ENCODE results near the gene ROPN1L.

Gene ROPN1L

DNA sequence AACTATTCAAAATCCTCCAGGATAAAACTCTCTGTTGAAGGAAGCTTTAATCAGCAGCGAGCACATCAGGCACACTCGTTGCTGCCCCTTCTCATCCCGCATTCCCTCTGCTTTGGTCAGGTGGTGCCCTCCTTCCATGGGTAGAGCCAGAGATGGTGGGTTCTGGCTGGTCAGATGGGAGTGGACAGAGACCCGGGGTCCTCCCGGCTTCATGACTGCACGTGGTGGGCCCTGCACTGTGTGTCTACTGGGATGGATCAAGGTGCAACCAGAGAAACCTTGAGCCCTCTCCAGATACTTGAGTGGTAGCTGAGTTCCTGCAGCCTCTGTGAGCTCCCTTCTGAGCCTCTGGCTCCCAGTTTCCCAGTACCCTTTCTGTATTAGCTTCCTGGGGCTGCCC, 36.3 kb downstream of the ROPN1L start:
- no peaks in the 10 kb centered on the region for H3K9me3 Mint-ChIP-seq
- H3K4me1 Mint-ChIP-seq, result no peaks in the 10 kb centered on the region
- no peak overlapping the region for H3K27ac Mint-ChIP-seq
- H3K4me3 Mint-ChIP-seq, result no peak overlapping the region
- DNase-seq (ENCODE audit: low spot score in 2 of 2) (no peak), ATAC-seq (no peak)
- H3K36me3 Mint-ChIP-seq, result no peaks in the 10 kb centered on the region

DNA sequence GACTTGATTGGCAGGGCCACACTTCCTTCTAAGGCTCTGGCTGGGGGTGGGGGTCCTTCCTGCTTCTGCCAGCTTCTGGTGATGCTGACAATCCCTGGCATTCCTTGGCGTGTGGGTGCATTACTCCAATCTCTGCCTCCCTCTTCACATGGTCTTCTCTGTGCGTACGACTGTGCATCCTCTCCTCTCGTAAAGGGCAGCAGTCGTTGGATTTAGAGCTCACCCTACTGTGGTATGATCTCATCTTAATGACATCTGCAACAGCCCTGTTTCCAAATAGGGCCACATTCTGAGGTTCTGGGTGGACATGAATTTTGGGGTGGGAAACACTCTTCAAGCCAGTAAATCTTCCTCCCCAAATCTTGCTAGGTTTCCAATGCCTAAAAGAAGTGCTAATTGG, 36.8 kb downstream of the ROPN1L start:
- H3K9me3 Mint-ChIP-seq, result no peaks in the 10 kb centered on the region
- ATAC-seq, result no peak
- no peak overlapping the region for H3K27ac Mint-ChIP-seq
- H3K4me3 Mint-ChIP-seq, result no peak overlapping the region
- DNase-seq (ENCODE audit: low spot score in 2 of 2), result no peak
- no peaks in the 10 kb centered on the region for H3K36me3 Mint-ChIP-seq
- H3K4me1 Mint-ChIP-seq, result no peaks in the 10 kb centered on the region

DNA sequence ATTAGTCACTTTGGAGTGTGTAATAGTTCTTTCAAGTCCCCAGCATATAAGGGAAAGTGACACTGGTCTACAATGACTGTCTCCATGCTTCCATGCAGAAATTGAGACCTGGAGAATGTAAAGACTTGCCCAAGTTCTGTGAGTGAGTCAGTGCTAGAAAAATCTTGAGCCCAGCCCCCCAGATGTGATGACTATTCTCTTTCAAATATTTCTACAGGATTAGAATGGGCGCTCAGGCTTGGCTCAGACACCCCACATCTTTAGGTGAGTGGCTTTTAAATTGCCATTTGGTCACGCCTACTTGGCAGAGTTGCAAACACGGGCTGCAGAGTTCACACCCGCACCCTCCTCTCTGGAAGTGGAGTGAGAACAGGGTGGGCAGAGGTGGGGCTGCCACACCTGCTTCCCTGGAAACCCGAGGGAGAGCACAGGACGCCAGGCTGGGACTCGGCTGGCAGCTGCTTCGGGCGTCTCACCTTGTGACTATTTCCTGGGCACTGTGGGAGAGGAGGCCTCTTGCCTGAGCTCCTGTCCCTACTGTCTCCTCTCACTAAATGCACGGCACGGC, 37.6 kb downstream of the ROPN1L start:
- H3K36me3 Mint-ChIP-seq, result no peaks in the 10 kb centered on the region
- no peak overlapping the region for H3K27ac Mint-ChIP-seq
- DNase-seq (ENCODE audit: low spot score in 2 of 2) (no peak), ATAC-seq (no peak)
- no peak overlapping the region for H3K4me3 Mint-ChIP-seq
- H3K4me1 Mint-ChIP-seq, result no peaks in the 10 kb centered on the region
- H3K9me3 Mint-ChIP-seq, result no peaks in the 10 kb centered on the region

DNA sequence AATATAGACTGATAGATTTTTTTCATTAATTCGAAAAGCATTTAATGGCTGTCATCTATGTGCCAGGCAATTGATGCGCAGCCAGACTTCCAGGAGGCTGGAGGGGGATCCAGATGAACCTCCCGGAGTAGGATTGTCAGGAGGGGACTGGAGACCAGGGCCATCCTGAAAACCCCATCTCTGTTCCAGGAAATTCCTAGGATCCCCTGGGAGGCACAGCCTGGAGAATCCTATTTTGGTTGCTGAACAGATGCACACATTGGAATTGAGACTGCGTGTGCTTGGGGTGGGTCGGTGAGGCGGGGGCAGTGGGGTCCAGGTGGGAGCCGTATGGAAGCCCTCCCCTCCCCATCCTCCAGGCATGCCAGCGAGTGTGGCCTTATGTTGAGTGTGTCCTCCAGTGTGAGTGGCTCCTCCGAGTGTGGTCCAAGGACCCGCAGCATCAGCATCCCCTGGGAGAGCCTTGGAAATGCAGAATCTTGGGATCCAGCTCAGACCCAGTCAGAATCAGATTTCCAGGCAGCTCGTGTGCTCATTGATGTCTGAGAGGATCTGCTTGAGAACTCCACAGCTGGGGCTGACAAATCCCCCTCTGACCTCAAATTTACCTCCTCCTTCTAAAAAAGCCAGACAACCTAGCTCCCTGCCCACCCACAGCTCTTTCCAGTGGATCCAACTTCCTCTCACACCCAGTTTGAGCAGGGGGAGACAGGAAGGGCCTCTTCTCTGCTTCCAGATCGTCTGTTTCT, 38.7 kb downstream of the ROPN1L start:
- Mint-ChIP-seq H3K36me3 (no peaks in the 10 kb centered on the region), H3K9me3 (no peaks in the 10 kb centered on the region), H3K4me1 (no peaks in the 10 kb centered on the region), H3K27ac (no peak overlapping the region), H3K4me3 (no peak overlapping the region)
- no peak for ATAC-seq
- DNase-seq (ENCODE audit: low spot score in 2 of 2), result no peak

DNA sequence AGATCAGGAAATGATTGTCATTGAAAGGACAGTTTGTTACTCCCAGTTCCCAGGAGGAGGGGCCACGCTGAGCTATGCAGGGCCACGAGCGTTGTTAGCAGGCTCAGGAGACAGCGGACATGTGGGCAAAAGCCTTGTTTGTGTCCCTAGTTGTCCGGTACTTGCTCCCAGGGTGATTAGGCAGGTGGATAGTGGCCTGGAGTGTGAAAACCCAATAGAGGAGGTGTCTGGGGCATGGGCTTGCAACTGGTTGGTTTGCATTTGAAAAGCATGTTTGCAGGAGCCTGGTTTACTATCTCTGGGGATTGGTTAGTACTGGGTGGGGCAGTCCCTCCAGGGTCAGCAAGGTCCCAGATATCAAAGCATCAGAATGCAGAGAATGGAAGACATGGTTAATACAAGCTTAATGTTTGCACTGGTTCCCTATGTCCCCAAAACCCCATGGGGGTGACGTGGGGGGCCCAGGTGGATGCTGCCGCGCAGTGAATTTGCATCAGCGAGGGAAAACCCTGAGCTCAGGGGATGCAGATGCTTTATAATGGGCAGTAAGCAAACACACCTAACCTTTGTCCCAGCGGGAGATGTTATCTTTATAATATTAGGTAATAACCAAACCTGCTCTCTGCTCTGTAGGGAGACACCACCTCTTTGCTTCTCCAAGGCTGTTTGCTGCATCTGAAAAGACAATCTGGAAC, 39.7 kb downstream of the ROPN1L start:
- H3K9me3 Mint-ChIP-seq, result no peaks in the 10 kb centered on the region
- no peak overlapping the region for H3K4me3 Mint-ChIP-seq
- DNase-seq (ENCODE audit: low spot score in 2 of 2), result no peak
- H3K4me1 Mint-ChIP-seq, result no peaks in the 10 kb centered on the region
- no peaks in the 10 kb centered on the region for H3K36me3 Mint-ChIP-seq
- H3K27ac Mint-ChIP-seq, result no peak overlapping the region
- no peak for ATAC-seq

DNA sequence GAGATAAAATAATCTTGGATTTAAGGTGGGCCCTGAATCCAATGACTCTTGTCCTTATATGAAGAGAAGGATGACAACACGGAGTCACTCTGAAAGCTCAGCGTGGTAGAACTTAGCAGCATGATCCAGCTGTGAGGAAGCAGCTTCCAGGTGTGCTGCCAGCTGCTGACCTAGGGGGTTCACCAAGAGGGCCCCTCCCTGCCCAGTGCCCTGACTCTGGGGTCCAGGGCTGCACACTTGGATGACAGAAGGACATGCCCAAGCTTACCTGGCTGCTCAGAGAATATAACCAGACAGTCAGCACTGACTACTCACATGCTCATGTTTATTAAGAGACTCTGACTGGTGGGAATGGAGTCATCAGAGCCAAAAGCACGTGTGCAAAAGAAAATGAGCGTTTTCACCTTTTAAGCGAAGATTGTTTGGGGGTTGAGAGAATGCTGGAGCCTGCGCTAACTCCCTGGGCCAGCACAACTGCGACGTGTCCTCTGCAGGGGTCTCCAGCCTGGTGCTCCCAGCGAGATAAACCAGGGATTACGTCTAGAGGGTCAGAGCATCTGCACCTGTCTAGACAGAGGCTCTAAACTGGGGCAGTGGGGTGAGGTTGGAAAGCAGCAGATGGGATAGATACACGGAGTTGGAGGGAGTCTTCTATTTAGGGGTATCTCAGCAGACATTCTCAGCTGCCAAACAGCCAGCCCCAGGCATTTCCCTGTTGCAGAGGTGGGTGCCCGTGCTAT, 41.3 kb downstream of the ROPN1L start:
- Mint-ChIP-seq H3K4me3 (no peak overlapping the region), H3K36me3 (no peaks in the 10 kb centered on the region), H3K9me3 (no peaks in the 10 kb centered on the region), H3K4me1 (no peaks in the 10 kb centered on the region), H3K27ac (no peak overlapping the region)
- ATAC-seq (no peak), DNase-seq (ENCODE audit: low spot score in 2 of 2) (no peak)

DNA sequence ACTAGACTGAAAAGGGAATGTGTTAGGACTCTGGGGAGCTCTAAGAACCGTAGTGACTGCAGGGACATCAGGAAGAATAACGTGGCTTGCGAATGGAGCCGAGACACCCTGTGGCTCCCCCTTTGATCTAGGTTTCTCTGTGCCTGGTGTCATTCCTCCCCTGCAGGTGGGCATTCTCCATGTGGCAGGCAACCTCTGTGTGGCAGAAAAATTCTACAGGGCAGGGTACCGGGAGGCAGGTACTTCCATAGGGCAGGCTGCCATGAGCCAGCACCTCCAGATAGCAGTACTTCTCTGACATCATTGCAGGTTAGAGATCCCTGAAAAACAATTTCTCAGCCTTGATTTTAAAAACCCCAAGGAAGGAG, 43.1 kb downstream of the ROPN1L start:
- no peaks in the 10 kb centered on the region for H3K36me3 Mint-ChIP-seq
- H3K4me1 Mint-ChIP-seq, result peaks cover 9% of the 10 kb centered on the region
- H3K9me3 Mint-ChIP-seq, result no peaks in the 10 kb centered on the region
- ATAC-seq (no peak), DNase-seq (ENCODE audit: low spot score in 2 of 2) (no peak)
- no peak overlapping the region for H3K4me3 Mint-ChIP-seq
- H3K27ac Mint-ChIP-seq, result peak overlapping the region; percentile 3

DNA sequence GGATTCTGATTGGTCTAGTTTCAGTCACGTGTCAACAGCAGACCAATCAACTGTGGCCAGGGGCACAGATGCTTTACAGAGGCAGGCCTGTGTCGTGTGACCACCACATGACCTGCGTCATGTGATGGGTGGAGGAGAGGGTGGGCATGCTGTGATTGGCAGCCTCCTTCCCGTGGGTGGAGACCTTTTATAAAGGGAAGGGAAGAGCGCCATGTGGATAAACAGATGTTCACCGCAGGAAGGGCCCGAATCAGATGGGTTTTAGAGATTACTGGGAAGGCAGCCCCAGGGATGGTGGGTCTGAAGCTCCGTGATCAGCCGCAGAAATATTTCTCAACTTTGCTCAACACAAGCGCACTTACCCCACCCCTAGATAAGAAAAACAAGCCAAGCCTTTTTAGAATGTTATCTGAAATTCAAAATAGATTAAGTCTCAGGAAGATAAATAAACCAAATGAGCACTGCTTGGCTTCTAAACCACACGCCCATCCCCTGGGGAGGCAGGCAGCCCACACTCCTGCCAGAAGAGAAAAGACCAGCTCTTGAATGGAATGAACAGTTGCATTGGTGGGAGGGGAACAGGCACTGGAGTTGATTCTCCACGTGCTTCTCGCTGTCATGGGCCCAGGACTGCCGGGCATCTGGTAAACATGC, 43.6 kb downstream of the ROPN1L start:
- peak overlapping the region; percentile 3 for H3K27ac Mint-ChIP-seq
- DNase-seq (ENCODE audit: low spot score in 2 of 2) (no peak), ATAC-seq (no peak)
- no peaks in the 10 kb centered on the region for H3K36me3 Mint-ChIP-seq
- H3K4me1 Mint-ChIP-seq, result peaks cover 14% of the 10 kb centered on the region
- no peak overlapping the region for H3K4me3 Mint-ChIP-seq
- no peaks in the 10 kb centered on the region for H3K9me3 Mint-ChIP-seq

DNA sequence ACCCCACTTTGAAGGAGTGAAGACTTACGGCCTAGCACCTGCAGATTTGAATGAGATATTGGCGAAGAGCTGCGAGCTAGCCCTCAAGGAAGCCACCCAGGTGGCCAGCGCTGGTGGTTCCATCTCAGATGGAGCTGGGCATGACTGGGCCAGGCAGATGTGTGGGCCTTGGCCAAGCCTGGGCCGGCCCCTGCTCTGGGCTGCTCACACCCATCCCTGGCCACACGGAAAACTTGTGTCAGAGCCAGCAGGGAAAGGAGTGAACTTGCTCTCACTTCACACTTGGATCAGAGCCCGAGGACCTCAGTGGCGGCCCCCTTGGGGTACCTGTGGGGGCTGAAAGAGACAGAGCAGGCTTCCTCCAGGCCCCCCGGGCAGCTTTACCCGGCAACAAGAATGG, 44.2 kb downstream of the ROPN1L start:
- Mint-ChIP-seq H3K4me3 (no peak overlapping the region), H3K36me3 (no peaks in the 10 kb centered on the region), H3K4me1 (peaks cover 16% of the 10 kb centered on the region), H3K27ac (no peak overlapping the region), H3K9me3 (no peaks in the 10 kb centered on the region)
- DNase-seq (ENCODE audit: low spot score in 2 of 2) (no peak), ATAC-seq (no peak)

DNA sequence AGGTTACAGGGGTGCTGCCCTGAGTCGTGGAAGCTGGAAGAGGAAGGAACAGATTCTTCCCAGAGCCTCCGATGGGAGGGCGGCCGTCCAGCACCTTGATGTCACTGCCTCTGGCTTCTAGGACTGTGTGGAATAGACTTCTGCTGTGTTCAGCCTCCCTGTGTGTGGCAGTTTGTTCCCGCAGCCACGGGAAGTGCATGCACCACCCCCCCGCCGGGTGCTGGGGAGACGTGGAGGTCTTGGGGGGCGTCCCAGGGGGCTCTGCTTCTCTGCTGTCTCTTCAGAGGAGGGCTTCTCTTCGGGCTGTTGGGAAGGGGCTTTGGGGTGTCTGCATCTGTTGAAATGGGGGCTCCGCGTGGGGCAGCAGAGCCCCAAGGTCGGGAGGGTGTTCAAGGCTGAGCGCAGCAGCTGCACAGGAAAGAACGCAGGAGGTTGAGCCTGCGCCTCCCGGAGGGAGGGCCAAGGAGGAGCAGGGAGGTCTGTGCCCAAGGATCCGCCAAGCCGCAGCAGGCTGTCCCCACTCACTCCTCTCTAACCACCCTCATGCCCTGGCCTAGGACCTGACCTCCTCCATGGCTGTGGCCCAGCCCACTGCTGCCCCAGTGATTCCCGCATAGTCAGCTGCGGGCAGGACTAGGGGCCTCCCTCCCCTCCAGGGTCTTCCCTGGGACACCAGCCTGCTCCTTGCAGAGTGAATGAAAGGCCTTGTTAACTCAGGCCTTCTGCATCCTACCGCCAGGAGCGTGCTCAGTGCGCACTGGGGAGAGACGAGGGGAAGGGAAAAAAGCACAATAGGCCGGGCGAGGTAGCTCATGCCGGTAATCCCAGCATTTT, 45.0 kb downstream of the ROPN1L start:
- ATAC-seq (no peak), DNase-seq (ENCODE audit: low spot score in 2 of 2) (no peak)
- Mint-ChIP-seq H3K4me3 (no peak overlapping the region), H3K36me3 (no peaks in the 10 kb centered on the region), H3K27ac (peak overlapping the region; percentile 23), H3K9me3 (no peaks in the 10 kb centered on the region), H3K4me1 (peaks cover 16% of the 10 kb centered on the region)

DNA sequence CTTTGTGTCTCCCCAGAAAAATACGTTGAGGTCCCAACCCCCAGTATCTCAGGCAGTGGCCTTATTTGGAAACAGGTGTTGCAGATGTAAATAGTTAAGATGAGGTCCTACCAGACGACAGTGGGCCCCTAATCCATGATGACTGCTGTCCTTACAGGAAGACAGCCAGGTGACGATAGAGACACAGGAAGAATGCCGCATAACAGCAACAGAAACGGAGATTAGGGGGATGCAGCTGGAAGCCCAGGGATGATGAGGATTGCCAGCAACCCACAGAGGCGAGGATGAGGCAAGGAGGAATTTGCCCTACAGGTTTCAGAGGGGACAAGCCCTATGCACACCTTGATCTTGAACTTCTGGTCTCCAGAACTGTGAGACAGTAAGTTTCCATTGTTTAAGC, 46.5 kb downstream of the ROPN1L start:
- no peak overlapping the region for H3K4me3 Mint-ChIP-seq
- no peak overlapping the region for H3K27ac Mint-ChIP-seq
- H3K9me3 Mint-ChIP-seq, result no peaks in the 10 kb centered on the region
- ATAC-seq (no peak), DNase-seq (ENCODE audit: low spot score in 2 of 2) (no peak)
- H3K36me3 Mint-ChIP-seq, result no peaks in the 10 kb centered on the region
- peaks cover 16% of the 10 kb centered on the region for H3K4me1 Mint-ChIP-seq

DNA sequence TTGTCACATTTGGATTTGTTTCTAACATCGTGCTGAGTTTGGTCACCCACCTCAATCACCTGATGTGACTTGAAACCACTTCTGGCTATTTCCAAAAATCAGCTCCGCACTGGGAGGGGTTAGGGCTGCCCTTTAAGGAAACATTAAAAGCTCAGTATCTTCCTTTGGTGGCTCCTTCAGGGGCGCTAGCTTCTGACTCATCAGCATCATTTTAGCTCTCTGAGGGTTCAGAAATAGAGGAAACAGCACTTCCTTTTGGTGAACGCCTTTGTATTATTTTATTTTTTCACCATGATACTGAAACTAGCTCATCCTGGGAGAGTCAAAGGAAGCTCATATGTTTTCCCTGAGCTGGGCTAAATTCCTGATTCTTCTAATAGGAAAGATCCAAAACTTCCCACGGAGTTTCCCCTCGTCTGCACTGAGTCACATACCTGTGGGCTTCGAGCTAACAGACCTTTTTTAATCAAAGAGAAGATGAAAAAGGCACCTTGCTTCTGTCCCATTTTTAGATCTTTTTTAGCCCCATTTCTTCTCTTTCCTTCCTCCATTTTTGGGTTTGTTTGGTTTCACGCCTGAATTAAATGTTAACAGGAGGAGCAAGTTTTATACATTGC, 48.2 kb downstream of the ROPN1L start:
- no peaks in the 10 kb centered on the region for H3K36me3 Mint-ChIP-seq
- H3K27ac Mint-ChIP-seq, result peak overlapping the region; percentile 24
- DNase-seq (ENCODE audit: low spot score in 2 of 2) (no peak), ATAC-seq (peak; percentile 76)
- H3K4me1 Mint-ChIP-seq, result peaks cover 16% of the 10 kb centered on the region
- peaks cover 4% of the 10 kb centered on the region for H3K9me3 Mint-ChIP-seq
- H3K4me3 Mint-ChIP-seq, result no peak overlapping the region

DNA sequence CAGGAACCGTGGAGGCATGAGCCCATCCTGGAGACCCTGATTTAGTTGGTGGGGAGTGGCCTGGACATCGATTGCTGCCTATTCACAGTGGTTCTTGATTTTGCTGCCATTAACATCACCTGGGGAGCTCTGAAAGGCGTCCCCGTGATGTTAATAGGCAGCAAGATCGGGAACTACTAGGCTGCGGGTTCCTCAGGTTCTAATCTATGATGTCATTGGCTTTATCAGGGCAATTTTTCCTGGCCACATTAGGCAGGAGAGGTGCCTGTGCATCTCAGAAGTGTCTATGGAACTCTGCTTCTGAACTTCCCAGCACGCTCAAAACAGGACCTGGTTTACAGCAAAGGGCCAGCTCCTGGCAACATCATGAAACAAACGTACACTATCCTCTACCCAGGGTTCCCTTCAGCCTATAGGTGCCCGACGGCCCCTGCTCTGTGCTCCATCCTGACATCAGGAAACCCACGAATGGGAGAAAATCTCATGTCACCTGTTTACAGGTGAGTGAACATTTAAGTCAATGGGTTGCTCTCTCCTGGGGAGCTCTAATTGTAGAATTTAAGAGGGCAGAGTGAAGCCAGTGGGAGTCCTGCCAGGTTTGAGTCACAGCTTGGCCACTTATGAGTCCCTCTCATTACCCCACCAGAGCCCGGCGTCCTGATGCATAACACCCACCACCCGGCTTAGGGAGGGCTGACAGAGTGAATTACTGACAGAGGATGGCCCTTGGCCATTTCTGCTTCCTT, 49.4 kb downstream of the ROPN1L start:
- DNase-seq (ENCODE audit: low spot score in 2 of 2) (no peak), ATAC-seq (no peak)
- no peak overlapping the region for H3K27ac Mint-ChIP-seq
- H3K4me1 Mint-ChIP-seq, result peaks cover 16% of the 10 kb centered on the region
- H3K9me3 Mint-ChIP-seq, result peaks cover 4% of the 10 kb centered on the region
- H3K4me3 Mint-ChIP-seq, result no peak overlapping the region
- H3K36me3 Mint-ChIP-seq, result no peaks in the 10 kb centered on the region

DNA sequence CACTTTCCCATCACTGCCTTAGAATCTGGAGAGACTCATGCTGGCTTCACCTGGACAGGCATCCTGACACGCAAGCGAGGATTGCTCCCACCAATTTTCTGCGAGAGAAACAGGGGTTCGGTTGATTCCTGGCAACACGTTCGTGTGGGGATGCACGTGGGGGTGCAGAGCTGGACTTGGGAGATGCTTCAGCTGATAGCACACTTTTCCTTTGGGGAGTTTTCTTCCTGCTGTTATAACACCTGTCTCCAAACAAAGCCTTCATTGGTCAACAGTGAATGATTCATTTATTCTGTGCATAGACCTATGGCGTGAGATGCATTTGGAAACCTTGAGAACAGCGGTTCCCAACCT, 50.0 kb downstream of the ROPN1L start:
- no peaks in the 10 kb centered on the region for H3K36me3 Mint-ChIP-seq
- ATAC-seq (no peak), DNase-seq (ENCODE audit: low spot score in 2 of 2) (no peak)
- no peak overlapping the region for H3K27ac Mint-ChIP-seq
- H3K4me3 Mint-ChIP-seq, result no peak overlapping the region
- peaks cover 16% of the 10 kb centered on the region for H3K4me1 Mint-ChIP-seq
- H3K9me3 Mint-ChIP-seq, result peaks cover 4% of the 10 kb centered on the region

Measured in stimulated activated effector memory CD8-positive, alpha-beta T cell treated with anti-CD3 and anti-CD28 coated beads, Interleukin-12 subunit alpha, Interleukin-12 subunit beta, amount 100 ng/mL, for 72 hours (primary cell).